Endothelial cell of umbilical vein (primary cell): ENCODE measurements around the gene ARFGAP3. TPM values are rescaled to one million over a fixed set of nuclear protein-coding genes. Genes with fewer than 3 reads are reported as not detected.

ENCODE experiments used
- BruUV-seq: library from RNA; stranded (reverse); fragments of 400-500 nt; replicated peaks from 2 replicates; lab custom pipeline; 2021; lab: Mats Ljungman, UMichigan
- CTCF ChIA-PET: fragments of 300-600, 350-600 bp; sonication (Branson Sonifier 250); formaldehyde crosslinking; loops from one replicate; lab custom pipeline; 2021; ENCODE audit warnings: antibody characterized with exemption, inconsistent platforms; lab: Charles Lee
- POLR2A ChIA-PET: fragments of 300-600, 350-600 bp; sonication (Branson Sonifier 250); formaldehyde crosslinking; loops from one replicate; lab custom pipeline; 2021; ENCODE audit warnings: antibody characterized with exemption, inconsistent platforms; lab: Charles Lee
- DNase-seq: peaks from one replicate; pipeline ENCODE4 v3.0.0-alpha.2; 2011; ENCODE audit warnings: low read depth, low spot score
- FAIRE-seq: peaks from 2 replicates; lab custom pipeline; 2011; peaks lifted over from hg19 to GRCh38; lab: Jason Lieb, UNC
- H2AFZ ChIP-seq: 2 replicates; pipeline ENCODE4 v1.6.0; 2012; ENCODE audit warnings: low read depth, low read length, control low read depth, inconsistent platforms
- H3K27ac ChIP-seq: 2 replicates; pipeline ENCODE4 v1.5.1; 2011; ENCODE audit warnings: low read depth, mild to moderate bottlenecking, control low read depth, low read length, moderate library complexity; ENCODE audit not compliant: insufficient read depth
- H3K27me3 ChIP-seq, 2 experiments: 2 replicates each; pipeline versions ENCODE4 v1.6.0 to v1.6.1; 2011; ENCODE audit warnings: low read length in 2 of 2, mixed read lengths in 1 of 2; ENCODE audit not compliant: control insufficient read depth in 2 of 2, insufficient read depth in 2 of 2
- H3K36me3 ChIP-seq, 2 experiments: 2 replicates in 1 of 2; 3 replicates in 1 of 2; pipeline ENCODE4 v1.5.1; 2011; ENCODE audit warnings: low read length in 2 of 2, mild to moderate bottlenecking in 1 of 2, moderate library complexity in 1 of 2; ENCODE audit not compliant: control insufficient read depth in 2 of 2, insufficient read depth in 2 of 2; ENCODE audit errors: extremely low read depth in 1 of 2
- H3K4me1 ChIP-seq: 3 replicates; pipeline ENCODE4 v1.5.1; 2011; ENCODE audit warnings: mild to moderate bottlenecking, low read length; ENCODE audit not compliant: control insufficient read depth, insufficient read depth; ENCODE audit errors: extremely low read depth
- H3K4me2 ChIP-seq: 2 replicates; pipeline ENCODE4 v1.6.1; 2011; ENCODE audit warnings: low read length, control low read depth, mixed read lengths; ENCODE audit not compliant: insufficient read depth
- H3K4me3 ChIP-seq, 3 experiments: fragments of 200-600 bp in 1 of 3; sonication (generic), shearing (Covaris generic) in 1 of 3; replicated peaks in 1 of 3; 2 replicates each; pipeline ENCODE4 v1.5.1; 2011 to 2016; ENCODE audit warnings: control low read depth in 3 of 3, low read length in 3 of 3, mild to moderate bottlenecking in 2 of 3, inconsistent platforms in 1 of 3, low read depth in 1 of 3, moderate library complexity in 1 of 3; ENCODE audit not compliant: insufficient read depth in 1 of 3
- H3K79me2 ChIP-seq: 2 replicates; pipeline ENCODE4 v1.6.0; 2012; ENCODE audit warnings: low read length, inconsistent platforms; ENCODE audit not compliant: control insufficient read depth, insufficient read depth
- H3K9ac ChIP-seq: replicated peaks from 2 replicates; pipeline ENCODE3; 2011; ENCODE audit warnings: low read length, control low read depth; ENCODE audit not compliant: insufficient read depth; ENCODE audit errors: extremely low read depth
- H3K9me1 ChIP-seq: replicated peaks from 3 replicates; pipeline ENCODE4 v1.6.0; 2011; ENCODE audit warnings: mild to moderate bottlenecking, low read length; ENCODE audit not compliant: control insufficient read depth, insufficient read depth; ENCODE audit errors: extremely low read depth
- H3K9me3 ChIP-seq: replicated peaks from 2 replicates; pipeline ENCODE4 v1.5.1; 2012; ENCODE audit warnings: low read length, inconsistent platforms; ENCODE audit not compliant: control insufficient read depth, insufficient read depth
- H4K20me1 ChIP-seq: replicated peaks from 2 replicates; pipeline ENCODE3; 2011; ENCODE audit warnings: mild to moderate bottlenecking, low read length; ENCODE audit not compliant: control insufficient read depth, insufficient read depth; ENCODE audit errors: extremely low read depth
- CTCF ChIP-seq, 2 donors: IDR thresholded peaks; 1 replicate in 1 of 2; 2 replicates in 1 of 2; pipeline ENCODE4 v1.5.1; 2011; ENCODE audit warnings: low read length in 2 of 2, mild to moderate bottlenecking in 2 of 2, moderate library complexity in 2 of 2, control low read depth in 1 of 2, inconsistent platforms in 1 of 2, low read depth in 1 of 2; ENCODE audit not compliant: insufficient read depth in 1 of 2; ENCODE audit errors: extremely low read depth in 1 of 2
- EZH2 ChIP-seq: IDR thresholded peaks from 2 replicates; pipeline ENCODE4 v1.6.1; 2012; ENCODE audit warnings: borderline replicate concordance, low read depth, mild to moderate bottlenecking, moderate library complexity, low read length, inconsistent platforms; ENCODE audit not compliant: severe bottlenecking
- FOS ChIP-seq: IDR thresholded peaks from 2 replicates; pipeline ENCODE4 v1.6.1; 2011; ENCODE audit warnings: mild to moderate bottlenecking, low read length, moderate library complexity, borderline replicate concordance; ENCODE audit not compliant: insufficient read depth
- GATA2 ChIP-seq: IDR thresholded peaks from 2 replicates; pipeline ENCODE4 v1.7.0; 2011; ENCODE audit warnings: low read depth, mild to moderate bottlenecking, moderate library complexity, mixed read lengths, low read length; ENCODE audit not compliant: insufficient read length, insufficient read depth
- JUN ChIP-seq: IDR thresholded peaks from 2 replicates; pipeline ENCODE4 v1.6.1; 2011; ENCODE audit warnings: borderline replicate concordance, low read depth; ENCODE audit not compliant: insufficient read length, insufficient read depth
- MAX ChIP-seq: IDR thresholded peaks from 2 replicates; pipeline ENCODE4 v1.6.1; 2011; ENCODE audit not compliant: insufficient read depth, insufficient read length
- MYC ChIP-seq: IDR thresholded peaks from one replicate; pipeline ENCODE4 v1.6.1; 2011; ENCODE audit warnings: mild to moderate bottlenecking, low read depth, low read length
- POLR2A ChIP-seq: IDR thresholded peaks from 2 replicates; pipeline ENCODE4 v1.6.1; 2012; ENCODE audit warnings: low read depth, mild to moderate bottlenecking, control low read depth, low read length
- POLR2AphosphoS5 ChIP-seq: IDR thresholded peaks from 2 replicates; pipeline ENCODE4 v1.6.1; 2012; ENCODE audit warnings: low read depth, mild to moderate bottlenecking, control low read depth, low read length, moderate library complexity; ENCODE audit not compliant: insufficient read depth
- dilution Hi-C: fragments of 300-500 bp; cut with MboI; formaldehyde crosslinking; loops from one replicate; pipeline ENCODE4 v1.15.0; 2019; ENCODE audit warnings: low sequenced_read_pairs; ENCODE audit not compliant: extremely low pct_ligation_motif_present
- intact Hi-C: fragments of 100-400 bp; cut with micrococcal nuclease; formaldehyde crosslinking; loops from one replicate; pipeline ENCODE4 v1.10.0; 2022
- polyA plus RNA-seq, 4 experiments: library from polyadenylated mRNA; depleted of rRNA in 3 of 4; stranded (reverse) in 3 of 4; unstranded in 1 of 4; fragments of >200 nt; gene quantifications; 2 replicates each; pipeline versions ENCODE4 v1.2.1 to v1.2.3, GENCODE V29; 2011 to 2012; ENCODE audit warnings: missing spikeins in 1 of 4
- total RNA-seq: library from RNA; stranded (reverse); gene quantifications from 2 replicates; pipeline ENCODE4 v1.2.3, GENCODE V29; 2021

The ARFGAP3 gene
- total and polyA plus RNA-seq, 2 donors (not counting 3 experiments of a cell fraction or from before 2014, with no cell fraction given) = 29.1 to 33.4 TPM

GRCh38 chr22:42866100-42866499 lies 9.0 kb upstream of the ARFGAP3 start:
- no peak overlapping the region for H3K9ac ChIP-seq
- no TSS peak for BruUV-seq
- no peak overlapping the region for H3K27ac ChIP-seq
- H3K4me1 ChIP-seq = no peaks in the 10 kb centered on the region
- TF ChIP-seq FOS (no peak), MYC (no peak), MAX (no peak), GATA2 (no peak), CTCF (IDR thresholded peaks at IDR 0.05; ENCODE audit: extremely low read depth in 1 of 2, insufficient read depth in 1 of 2, low read depth in 1 of 2, low read length in 2 of 2) (no peak), POLR2A (no peak), EZH2 (no peak), POLR2AphosphoS5 (no peak), JUN (no peak)
- dilution Hi-C loops (no loop called here), intact Hi-C loops (loop anchor here (5.0 kb wide), 1 partner anchor 221 kb away; the partner anchor contains the start of gene TTLL1)
- FAIRE-seq (no peak), DNase-seq (no peak)
- H3K27me3 ChIP-seq = no peaks in the 10 kb centered on the region
- H2AFZ ChIP-seq = no peak overlapping the region
- H3K36me3 ChIP-seq = peaks cover 0 to 7% of the 10 kb centered on the region in 2 experiments
- POLR2A ChIA-PET = no interaction called here
- no peak overlapping the region for H3K4me2 ChIP-seq
- no peak overlapping the region for H3K4me3 ChIP-seq
- no peaks in the 10 kb centered on the region for H3K9me3 ChIP-seq
- H3K79me2 ChIP-seq = no peaks in the 10 kb centered on the region
- no peaks in the 10 kb centered on the region for H4K20me1 ChIP-seq
- CTCF ChIA-PET = interaction anchor here (0.6 kb wide), 1 partner anchor 226 kb away, joined by 4 read pairs; no protein-coding TSS in a partner anchor
- no peaks in the 10 kb centered on the region for H3K9me1 ChIP-seq
